Esophagus (tissue), 2 donors: Measurements from ENCODE around the gene CSF2RB. TPM values are rescaled to one million over a fixed set of nuclear protein-coding genes. Genes with fewer than 3 reads are reported as not detected.

Source experiments
- H3K27ac ChIP-seq, 2 donors: one replicate each; pipeline ENCODE4 v1.5.1; 2013; ENCODE audit warnings: low read depth in 2 of 2, mild to moderate bottlenecking in 2 of 2, inconsistent platforms in 1 of 2, low read length in 1 of 2, moderate library complexity in 1 of 2
- H3K27me3 ChIP-seq, 2 donors: one replicate each; pipeline ENCODE4 v1.6.1; 2013; ENCODE audit warnings: low read length in 2 of 2, control low read depth in 1 of 2, mild to moderate bottlenecking in 1 of 2; ENCODE audit not compliant: insufficient read depth in 2 of 2, control insufficient read depth in 1 of 2
- H3K36me3 ChIP-seq, 2 donors: one replicate each; pipeline ENCODE4 v1.6.1; 2013; ENCODE audit warnings: low read length in 1 of 2; ENCODE audit not compliant: control insufficient read depth in 2 of 2, insufficient read depth in 2 of 2
- H3K4me1 ChIP-seq, 2 donors: one replicate each; pipeline ENCODE4 v1.6.1; 2013; ENCODE audit warnings: low read length in 1 of 2; ENCODE audit not compliant: control insufficient read depth in 2 of 2, insufficient read depth in 2 of 2
- H3K4me3 ChIP-seq, 2 donors: one replicate each; pipeline ENCODE4 v1.5.1; 2013; ENCODE audit warnings: low read length in 2 of 2, mild to moderate bottlenecking in 2 of 2, low read depth in 1 of 2, moderate library complexity in 1 of 2
- H3K9me3 ChIP-seq, 2 donors: one replicate each; pipeline ENCODE4 v1.6.1; 2013; ENCODE audit warnings: mild to moderate bottlenecking in 2 of 2, low read depth in 1 of 2, low read length in 1 of 2, moderate library complexity in 1 of 2; ENCODE audit not compliant: control insufficient read depth in 2 of 2, insufficient read depth in 1 of 2
- WGBS, 2 donors: extraction: QIAGEN DNeasy Blood & Tissue Kit; methylation state at CpG; one replicate each; pipeline ENCODE4 v1.1.7; 2013; 5-methylcytosine and 5-hydroxymethylcytosine counted together
- polyA plus RNA-seq, 2 donors: library from polyadenylated mRNA; stranded (reverse); fragments of 200-250 nt; gene quantifications; one replicate each; pipeline ENCODE4 v1.2.3, GENCODE V29; 2013
- donor health status: healthy with polysubstance abuse.
- donor health status: Bipolar disorder and iron deficiency.

The CSF2RB gene
- 1 to 10 TPM in 1 of 2 donors, under 1 TPM in 1; 0.75 to 1.5 TPM for polyA plus RNA-seq

- Histone ChIP-seq H3K4me3 (peak within 1 kb of the TSS in 1 of 2 donors; percentile 30), H3K9me3 (peaks cover 0 to 2% of the 10 kb centered on the region in 2 donors), H3K27me3 (no peaks in the 10 kb centered on the region), H3K4me1 (no peaks in the 10 kb centered on the region), H3K36me3 (no peaks in the 10 kb centered on the region), H3K27ac (peak within 1 kb of the TSS in 1 of 2 donors; percentile 47)
- 65 to 66% methylated on average over 18 of the region's 18 CpGs for WGBS, 2 donors
Observed at GRCh38 chr22:36913427-36914389, at the start of gene CSF2RB. CSF2RB (plus strand) TSS chr22:36913628; CDS start chr22:36922208, 8,580 bp downstream.

DNA sequence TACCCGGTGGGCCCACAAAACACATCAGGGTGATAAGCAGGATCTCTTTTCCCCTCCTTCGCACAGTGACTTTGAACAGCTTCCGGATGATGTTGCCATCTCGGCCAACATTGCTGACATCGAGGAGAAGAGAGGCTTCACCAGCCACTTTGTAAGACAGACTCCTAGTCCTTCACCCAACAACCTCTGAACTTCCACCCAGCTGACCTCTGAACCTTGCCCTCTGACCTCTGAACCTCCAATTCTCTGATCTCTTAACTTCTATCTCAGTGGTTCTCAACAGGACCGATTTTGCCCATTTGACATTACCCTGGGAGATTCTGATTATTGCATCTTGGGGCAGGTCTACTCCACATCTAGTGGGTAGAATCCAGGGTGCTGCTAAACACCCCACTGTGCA, 49.4 kb upstream of the CSF2RB start:
- H3K9me3 ChIP-seq = no peaks in the 10 kb centered on the region
- H3K27ac ChIP-seq = no peak overlapping the region
- no peak overlapping the region for H3K4me3 ChIP-seq
- H3K27me3 ChIP-seq = no peaks in the 10 kb centered on the region
- peaks cover 10 to 22% of the 10 kb centered on the region in 2 donors for H3K4me1 ChIP-seq
- no peaks in the 10 kb centered on the region for H3K36me3 ChIP-seq
- 92% methylated on average over 6 of the region's 6 CpGs for WGBS, 2 donors

- Histone ChIP-seq H3K4me3 (no peak overlapping the region), H3K27ac (no peak overlapping the region), H3K36me3 (no peaks in the 10 kb centered on the region), H3K4me1 (peaks cover 10 to 20% of the 10 kb centered on the region in 2 donors), H3K27me3 (no peaks in the 10 kb centered on the region), H3K9me3 (no peaks in the 10 kb centered on the region)
- 74 to 80% methylated on average over 14 of the region's 14 CpGs for WGBS, 2 donors
Observed at GRCh38 chr22:36864454-36865215, 48.8 kb upstream of the CSF2RB start.

DNA sequence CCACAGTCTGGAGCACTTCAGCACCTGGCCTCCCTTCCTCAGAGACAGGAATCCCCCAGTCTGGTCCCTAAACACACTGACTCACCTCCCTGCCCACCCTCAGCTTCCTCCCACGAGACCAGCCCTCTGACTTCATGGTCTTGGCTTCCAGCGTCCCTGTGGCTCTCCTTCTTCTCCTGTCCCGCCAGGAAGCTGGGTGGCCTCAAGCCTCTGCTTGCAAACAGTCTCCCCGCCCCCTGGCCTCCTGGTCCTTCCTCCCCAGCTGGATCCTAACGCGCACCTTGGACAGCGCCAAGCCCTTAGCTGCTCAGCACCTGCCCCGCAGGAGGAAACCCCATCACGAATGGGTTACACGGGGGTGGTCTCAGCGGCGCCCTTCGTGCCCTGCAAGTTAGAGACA, 48.1 kb upstream of the CSF2RB start:
- Histone ChIP-seq H3K9me3 (no peaks in the 10 kb centered on the region), H3K4me3 (no peak overlapping the region), H3K27ac (no peak overlapping the region), H3K27me3 (no peaks in the 10 kb centered on the region), H3K4me1 (peaks cover 10 to 17% of the 10 kb centered on the region in 2 donors), H3K36me3 (no peaks in the 10 kb centered on the region)
- WGBS, 2 donors = 19 to 35% methylated on average over 13 of the region's 13 CpGs

GRCh38 chr22:36867695-36868094, 45.7 kb upstream of the CSF2RB start:
- Histone ChIP-seq H3K9me3 (no peaks in the 10 kb centered on the region), H3K4me1 (peaks cover 11 to 24% of the 10 kb centered on the region in 2 donors), H3K36me3 (no peaks in the 10 kb centered on the region), H3K4me3 (no peak overlapping the region), H3K27me3 (no peaks in the 10 kb centered on the region), H3K27ac (no peak overlapping the region)
- 79 to 86% methylated on average over 5 of the region's 5 CpGs for WGBS, 2 donors

GRCh38 chr22:36868546-36869181, 44.8 kb upstream of the CSF2RB start:
- WGBS, 2 donors = 68 to 69% methylated on average over 4 to 5 of the region's 5 CpGs
- Histone ChIP-seq H3K27ac (no peak overlapping the region), H3K36me3 (no peaks in the 10 kb centered on the region), H3K9me3 (no peaks in the 10 kb centered on the region), H3K4me3 (no peak overlapping the region), H3K27me3 (no peaks in the 10 kb centered on the region), H3K4me1 (peaks cover 11 to 29% of the 10 kb centered on the region in 2 donors)

DNA sequence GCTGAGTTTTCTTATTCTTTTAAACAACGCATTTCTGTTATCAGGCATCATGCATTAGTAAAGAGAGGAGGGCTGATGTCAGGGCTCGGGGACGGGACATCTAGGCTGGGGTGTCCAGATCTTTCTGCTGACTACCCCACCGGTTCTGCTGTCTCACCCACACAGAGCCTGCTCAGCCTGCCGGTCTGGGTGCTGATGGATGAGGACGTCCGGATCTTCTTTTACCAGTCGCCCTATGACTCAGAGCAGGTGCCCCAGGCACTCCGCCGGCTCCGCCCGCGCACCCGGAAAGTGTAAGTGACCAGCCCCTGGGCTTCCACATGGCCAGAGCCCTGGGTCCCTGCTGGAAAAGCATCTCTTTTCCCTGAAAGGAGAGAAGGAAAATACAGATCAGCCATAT, 43.2 kb upstream of the CSF2RB start:
- peak overlapping the region; percentile 18 to 24 for H3K27ac ChIP-seq
- peaks cover 8 to 28% of the 10 kb centered on the region in 2 donors for H3K4me1 ChIP-seq
- 54 to 70% methylated on average over 14 of the region's 14 CpGs for WGBS, 2 donors
- no peaks in the 10 kb centered on the region for H3K27me3 ChIP-seq
- H3K9me3 ChIP-seq = no peaks in the 10 kb centered on the region
- H3K36me3 ChIP-seq = no peaks in the 10 kb centered on the region
- no peak overlapping the region for H3K4me3 ChIP-seq

GRCh38 chr22:36871669-36872081, 41.8 kb upstream of the CSF2RB start:
- Histone ChIP-seq H3K4me1 (peaks cover 8 to 28% of the 10 kb centered on the region in 2 donors), H3K27me3 (no peaks in the 10 kb centered on the region), H3K4me3 (no peak overlapping the region), H3K36me3 (no peaks in the 10 kb centered on the region), H3K9me3 (no peaks in the 10 kb centered on the region), H3K27ac (peak overlapping the region in 1 of 2 donors; percentile 35)
- WGBS, 2 donors = 52 to 53% methylated on average over 11 of the region's 11 CpGs

- WGBS, 2 donors = 82 to 96% methylated on average over 3 of the region's 3 CpGs
- Histone ChIP-seq H3K4me3 (no peak overlapping the region), H3K27me3 (no peaks in the 10 kb centered on the region), H3K36me3 (no peaks in the 10 kb centered on the region), H3K4me1 (peaks cover 8 to 28% of the 10 kb centered on the region in 2 donors), H3K27ac (no peak overlapping the region), H3K9me3 (no peaks in the 10 kb centered on the region)
Observed at GRCh38 chr22:36872084-36872483, 41.3 kb upstream of the CSF2RB start.
